NCI-H2196 (cell line): ENCODE measurements around the gene PIRT.

Source experiments
- DNase-seq: peaks from one replicate; lab custom pipeline; 2025; ENCODE audit not compliant: unreplicated experiment; lab: John Stamatoyannopoulos, UW

The PIRT gene

DNA sequence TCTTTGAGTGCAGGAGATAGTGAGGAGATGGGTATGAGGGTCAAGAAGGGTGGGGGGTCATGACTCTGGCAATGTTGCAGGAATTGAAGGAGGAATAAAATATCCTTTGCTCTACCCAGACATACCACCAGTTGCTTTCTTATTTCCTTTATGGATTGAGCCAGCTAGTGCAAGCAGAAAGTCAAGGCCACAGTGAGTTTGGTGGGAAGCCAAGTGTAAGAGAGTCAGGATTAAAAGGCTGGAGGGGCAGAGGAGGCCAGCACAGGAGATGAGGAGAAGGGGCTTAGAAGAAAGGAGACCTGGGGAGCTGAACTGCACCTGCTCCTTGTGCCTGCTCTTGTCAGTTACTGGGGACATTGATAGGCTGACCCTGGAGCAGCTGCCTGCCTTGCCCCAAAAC is 16.1 kb downstream of the PIRT start:
- no peak for DNase-seq

DNA sequence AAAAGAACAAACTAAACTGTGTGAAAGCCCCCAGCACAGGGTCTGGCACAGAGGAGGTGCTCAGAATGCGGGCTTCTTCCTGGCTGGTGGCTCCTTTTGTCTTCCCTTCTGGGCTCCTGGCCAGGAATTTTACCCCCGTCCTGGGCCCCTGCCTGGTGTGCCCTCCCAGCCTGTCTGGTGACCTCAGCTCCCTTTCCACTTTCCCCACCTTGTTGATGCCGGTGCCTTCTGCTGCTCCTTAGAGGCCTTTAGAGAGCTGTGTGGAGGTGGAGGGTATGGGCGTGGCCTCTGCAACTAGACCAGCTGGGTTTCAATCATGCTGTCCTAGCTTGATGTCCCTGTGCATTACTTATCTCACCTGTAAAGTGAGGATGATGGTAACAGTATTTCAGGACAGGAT is 16.8 kb downstream of the PIRT start:
- no peak for DNase-seq

DNA sequence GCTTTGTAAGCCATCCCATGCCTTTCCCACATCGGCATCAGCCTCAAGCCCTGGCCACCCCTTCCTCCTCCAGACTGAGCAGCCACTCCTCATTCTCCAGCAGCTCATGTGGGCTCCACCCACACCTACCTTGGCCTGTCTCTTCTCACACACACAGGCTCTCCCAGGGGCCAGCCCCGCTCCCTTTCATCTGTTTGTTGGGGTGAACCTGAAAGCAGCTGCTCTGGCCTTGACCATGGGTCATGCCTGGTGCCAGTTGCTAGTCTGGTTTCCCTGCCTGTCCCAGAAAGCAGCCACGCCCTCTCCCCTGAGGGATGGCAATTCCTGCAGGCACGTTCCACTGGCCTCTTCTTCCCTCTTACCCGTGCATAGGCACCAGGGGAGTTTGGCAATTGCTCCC is 22.6 kb downstream of the PIRT start:
- DNase-seq, result no peak

- no peak for DNase-seq
These were observed 23.8 kb downstream of the PIRT start for GRCh38 chr17:10814075-10814474.

- DNase-seq, result no peak
These were observed 25.2 kb downstream of the PIRT start for GRCh38 chr17:10812674-10813073.

- DNase-seq, result no peak
These were observed 28.3 kb downstream of the PIRT start for GRCh38 chr17:10809605-10810004.

GRCh38 chr17:10807704-10808128 is 30.2 kb downstream of the PIRT start:
- no peak for DNase-seq

DNA sequence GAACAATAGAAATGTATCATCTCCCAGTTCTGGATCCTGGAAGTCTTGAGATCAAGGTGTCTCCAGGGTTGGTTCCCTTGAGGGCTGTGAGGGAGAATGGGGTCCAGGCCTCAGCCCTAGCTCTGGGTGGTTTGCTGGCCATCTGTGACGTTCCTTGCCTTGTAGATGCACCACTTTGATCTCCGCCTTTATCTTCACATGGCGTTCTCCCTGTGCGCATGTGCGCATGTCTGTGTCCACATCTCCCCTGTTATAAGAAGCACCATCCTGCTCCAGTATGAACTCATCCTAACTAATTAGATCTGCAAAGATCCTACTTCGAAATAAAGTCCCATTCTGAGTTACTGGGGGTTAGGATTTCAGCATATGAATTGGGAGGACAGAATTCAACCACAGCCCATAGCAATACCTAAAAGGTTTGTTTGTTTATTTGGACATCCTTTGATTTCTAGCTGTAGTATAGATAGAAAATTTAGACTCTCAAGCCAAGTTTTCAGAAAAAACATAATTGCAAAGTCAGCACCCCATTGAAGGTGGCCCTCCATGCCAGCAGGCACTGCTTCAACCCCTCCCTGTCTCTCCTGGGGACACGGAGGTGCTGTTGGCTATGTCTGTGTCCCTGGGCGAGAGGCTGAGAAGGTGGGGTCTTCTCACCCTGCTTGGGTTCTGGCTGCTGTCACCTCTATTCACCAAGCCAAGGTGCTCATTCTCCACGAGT is 31.2 kb downstream of the PIRT start:
- DNase-seq, result no peak

DNA sequence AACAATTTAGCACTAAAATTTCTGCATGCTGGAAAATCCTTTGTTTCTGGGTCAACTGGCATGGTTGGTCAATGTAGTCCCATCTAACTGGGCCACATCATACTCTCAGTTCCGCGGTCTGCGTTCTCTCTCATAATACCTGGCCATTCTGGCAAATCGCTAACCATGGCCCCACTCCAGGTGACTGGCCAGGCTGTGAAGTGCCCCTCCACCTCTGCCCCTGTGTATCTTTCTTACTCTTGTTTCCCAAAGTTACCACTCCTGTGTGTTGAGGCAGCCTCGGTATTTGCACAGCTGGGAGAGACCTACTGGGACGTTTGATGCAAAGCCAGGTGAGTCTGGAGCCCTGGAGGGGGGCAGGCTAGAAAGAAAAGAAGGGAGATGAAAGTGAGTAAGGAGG is 32.0 kb downstream of the PIRT start:
- DNase-seq, result no peak

DNA sequence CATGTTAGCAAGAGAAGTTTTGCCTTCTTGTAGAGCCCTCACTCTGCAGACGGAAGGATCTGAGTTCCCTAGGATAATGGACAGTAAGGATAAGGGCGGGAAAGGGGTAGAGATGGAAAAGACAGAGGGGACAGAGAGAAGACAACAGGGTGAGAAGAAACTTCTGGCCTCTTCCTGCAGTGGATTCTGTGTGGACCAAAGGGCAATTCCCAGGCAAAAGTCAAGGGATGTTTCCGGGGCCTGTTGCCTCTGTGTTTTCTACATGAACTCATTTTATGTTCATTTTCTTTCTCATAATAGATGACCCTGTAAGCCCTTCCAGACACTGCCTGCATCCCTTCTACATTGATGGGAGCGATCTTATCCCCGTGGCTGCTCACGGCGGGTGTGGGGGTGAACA is 33.3 kb downstream of the PIRT start:
- no peak for DNase-seq

GRCh38 chr17:10803830-10804475 is 33.9 kb downstream of the PIRT start, which contains the start of gene TMEM238L:
TSS of gene TMEM238L (minus strand) at chr17:10804099. CDS start at chr17:10803963, 136 bp downstream.
- no peak for DNase-seq

- DNase-seq, result no peak
These were observed 34.5 kb downstream of the PIRT start for GRCh38 chr17:10803350-10803749.

DNA sequence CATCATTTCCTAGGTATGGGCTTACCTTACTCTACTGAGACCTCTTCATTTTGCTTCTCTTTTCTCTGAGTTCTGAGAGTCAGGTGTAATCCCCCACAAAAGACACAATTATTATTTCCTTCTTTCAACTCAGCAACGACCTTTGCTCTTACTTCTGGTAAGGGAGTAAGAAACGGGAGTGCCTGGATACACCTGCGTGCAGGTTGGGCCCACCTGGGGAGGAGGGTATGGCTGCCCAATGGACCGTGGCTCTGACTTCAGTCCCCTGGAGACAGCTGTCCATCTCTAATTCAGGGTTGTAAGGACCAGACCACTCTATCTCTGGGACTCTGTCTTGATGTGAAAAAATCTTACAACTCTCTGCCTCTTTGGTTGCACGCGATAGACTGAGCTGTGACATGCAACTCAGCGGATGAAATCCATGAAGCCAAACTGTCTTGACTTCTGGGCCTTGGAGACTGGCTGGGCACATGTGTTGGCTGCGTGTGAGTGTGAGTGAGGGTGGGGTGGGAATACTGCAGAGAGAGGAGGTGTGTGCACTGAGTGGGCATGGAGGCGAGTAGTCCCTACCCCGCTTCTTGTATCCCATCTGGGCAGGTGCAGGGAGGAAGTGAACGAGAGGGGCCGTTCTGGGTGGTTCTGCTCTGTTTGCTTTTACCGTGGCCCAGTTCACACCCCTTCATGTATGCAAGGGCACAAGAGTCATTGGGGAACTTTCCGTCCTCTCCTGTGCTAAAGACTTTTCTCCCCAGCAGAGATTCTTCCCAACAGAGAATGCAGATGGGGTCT is 35.2 kb downstream of the PIRT start:
- no peak for DNase-seq

DNA sequence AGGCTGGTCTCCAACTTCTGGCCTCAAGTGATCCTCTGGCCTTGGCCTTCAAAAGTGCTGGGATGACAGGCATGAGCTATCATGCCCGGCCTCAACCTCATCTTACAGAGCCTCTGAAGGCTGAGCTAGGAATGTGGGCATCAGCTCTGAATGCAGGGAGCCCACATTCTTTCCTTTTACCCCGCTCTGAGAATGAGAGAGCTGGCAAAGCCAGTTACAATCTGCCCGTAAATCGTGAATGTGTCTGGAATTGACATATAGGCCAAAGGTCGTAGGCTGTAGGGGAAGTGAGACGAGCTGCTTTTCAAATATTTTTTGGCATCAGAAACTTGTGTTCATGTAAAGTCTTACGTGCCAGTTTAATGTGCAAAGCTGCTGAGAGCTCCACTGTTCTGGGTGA is 38.5 kb downstream of the PIRT start:
- DNase-seq, result no peak

DNA sequence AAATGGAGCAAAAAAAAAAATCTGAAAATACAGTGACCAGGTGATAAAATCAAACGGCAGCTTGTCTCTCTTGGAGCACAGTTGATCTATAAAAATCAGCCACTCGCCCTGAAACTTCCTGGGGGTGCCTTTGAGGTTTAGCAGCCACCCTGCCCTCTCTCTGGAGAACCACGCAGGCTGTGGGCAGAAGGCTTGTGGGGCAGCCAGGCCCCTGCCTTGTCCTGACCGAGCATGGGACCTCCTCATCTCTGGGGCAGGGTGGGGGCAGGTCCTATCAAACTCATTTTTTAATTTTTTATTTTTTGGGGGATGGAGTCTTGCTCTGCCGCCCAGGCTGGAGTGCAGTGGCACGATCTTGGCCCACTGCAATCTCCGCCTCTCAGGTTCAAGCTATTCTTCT is 39.0 kb downstream of the PIRT start:
- DNase-seq, result no peak

DNA sequence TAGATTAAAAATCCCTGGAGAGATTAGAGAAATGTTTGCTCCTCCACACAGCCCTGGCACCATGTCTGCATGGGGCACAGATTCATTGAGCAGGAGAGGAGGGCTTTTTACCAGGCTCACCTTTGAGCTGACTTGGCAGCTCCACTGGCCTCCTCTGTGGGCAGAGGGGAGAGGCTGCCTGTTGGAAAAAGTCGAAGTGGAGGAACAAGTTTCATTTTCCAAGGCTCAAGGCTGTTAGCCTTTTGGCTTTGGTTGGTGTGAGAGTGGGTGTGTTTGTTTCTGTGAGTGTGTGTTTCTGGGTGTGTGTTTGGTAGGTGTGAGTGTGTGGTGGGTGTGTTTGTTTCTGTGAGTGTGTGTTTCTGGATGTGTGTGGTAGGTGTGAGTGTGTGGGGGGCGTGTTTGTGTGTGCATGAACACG is 39.5 kb downstream of the PIRT start:
- no peak for DNase-seq

GRCh38 chr17:10797476-10798328 is 40.2 kb downstream of the PIRT start:
- no peak for DNase-seq

DNA sequence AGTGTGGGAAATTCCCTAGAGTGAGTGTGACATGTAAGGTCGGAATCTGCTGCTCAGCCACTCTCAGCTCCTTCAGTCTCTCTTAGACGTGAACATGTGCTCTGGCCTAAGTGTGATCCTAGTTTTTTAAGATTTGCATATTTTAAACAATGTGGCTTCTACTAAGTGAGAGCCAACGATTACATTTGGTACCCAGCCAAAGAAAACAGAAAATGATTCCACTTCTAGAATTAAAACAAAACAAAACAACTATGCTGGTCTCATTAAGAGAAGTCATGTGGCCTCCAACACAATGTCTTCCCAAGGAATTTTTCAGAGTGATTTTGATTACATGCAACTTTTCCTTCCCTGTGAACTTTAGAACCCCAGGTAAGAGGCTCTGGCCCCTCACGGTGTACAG is 44.1 kb downstream of the PIRT start:
- no peak for DNase-seq

- DNase-seq, result no peak
These were observed 44.6 kb downstream of the PIRT start for GRCh38 chr17:10793256-10793655.

DNA sequence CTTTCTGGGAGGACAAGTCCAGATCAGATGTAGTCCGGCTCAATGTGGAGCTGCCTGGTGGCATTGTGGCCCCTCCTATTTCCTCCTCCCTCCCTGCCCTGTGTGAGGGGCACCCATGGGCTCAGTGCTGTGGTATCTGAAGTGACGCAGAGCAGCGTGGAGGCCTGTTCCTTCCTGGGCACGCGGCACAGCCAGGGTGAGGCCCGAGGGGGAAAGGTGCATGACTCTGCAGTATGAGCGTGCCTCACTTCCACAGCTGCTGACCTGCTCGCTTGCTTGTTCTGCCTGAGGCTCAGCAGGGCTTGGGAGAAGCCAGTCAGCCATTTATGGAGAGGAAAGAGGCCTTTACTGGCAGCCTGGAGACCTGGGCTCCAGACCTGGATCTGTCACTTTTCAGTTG is 45.7 kb downstream of the PIRT start:
- DNase-seq, result no peak
